ENCODE results near the gene KLHDC7A.

Gene KLHDC7A

GRCh38 chr1:18533259-18533658, 52.5 kb downstream of the KLHDC7A start:
- no peak for TF ChIP-seq ZFX (IDR thresholded peaks at IDR 0.05; ENCODE audit: borderline replicate concordance)
- no peak for TF ChIP-seq CTCF (IDR thresholded peaks at IDR 0.05)
- no peak overlapping the region for H3K27ac ChIP-seq

GRCh38 chr1:18534810-18535205, 54.1 kb downstream of the KLHDC7A start:
- H3K27ac ChIP-seq, result no peak overlapping the region

More at GRCh38 chr1:18534810-18535205, 54.1 kb downstream of the KLHDC7A start:
- TF ChIP-seq ZFX (IDR thresholded peaks at IDR 0.05; ENCODE audit: borderline replicate concordance) (no peak), CTCF (IDR thresholded peaks at IDR 0.05) (no peak)

All from 22Rv1 (cell line).